ENCODE data around the gene RPP40. TPM values are rescaled to one million over a fixed set of nuclear protein-coding genes. Genes with fewer than 3 reads are reported as not detected.

Gene RPP40
- total RNA-seq, 1 donor from 2014 or later: 9.6 TPM

DNA sequence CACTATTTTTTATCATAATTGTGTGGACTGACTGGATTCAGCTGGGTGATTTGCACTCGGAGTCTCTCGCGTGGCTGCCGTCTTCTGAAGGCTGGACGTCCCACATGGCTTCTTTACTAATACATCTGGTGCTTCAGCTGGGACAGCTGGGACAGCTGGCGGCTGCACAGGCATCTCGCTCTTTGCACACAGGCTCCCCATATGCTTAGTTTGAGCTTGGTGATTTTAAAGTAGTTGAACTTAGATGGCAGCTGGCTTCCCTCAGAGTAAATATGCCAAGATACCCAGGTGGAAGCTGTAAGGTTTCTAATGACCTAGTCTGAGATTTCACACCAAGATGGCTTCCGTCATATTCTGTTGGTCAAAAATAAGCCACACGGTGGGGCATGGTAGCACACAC is 42.6 kb upstream of the RPP40 start:
- Mint-ChIP-seq H3K27ac (ENCODE audit: unreplicated experiment) (no peak overlapping the region), H3K4me1 (ENCODE audit: unreplicated experiment) (peaks cover 10% of the 10 kb centered on the region), H3K27me3 (ENCODE audit: unreplicated experiment) (no peaks in the 10 kb centered on the region), H3K9me3 (ENCODE audit: unreplicated experiment) (peaks cover 8% of the 10 kb centered on the region), H3K4me3 (ENCODE audit: unreplicated experiment) (no peak overlapping the region), H3K36me3 (ENCODE audit: low read depth, unreplicated experiment) (peaks cover 25% of the 10 kb centered on the region)
- TF ChIP-seq, protein P1, sequence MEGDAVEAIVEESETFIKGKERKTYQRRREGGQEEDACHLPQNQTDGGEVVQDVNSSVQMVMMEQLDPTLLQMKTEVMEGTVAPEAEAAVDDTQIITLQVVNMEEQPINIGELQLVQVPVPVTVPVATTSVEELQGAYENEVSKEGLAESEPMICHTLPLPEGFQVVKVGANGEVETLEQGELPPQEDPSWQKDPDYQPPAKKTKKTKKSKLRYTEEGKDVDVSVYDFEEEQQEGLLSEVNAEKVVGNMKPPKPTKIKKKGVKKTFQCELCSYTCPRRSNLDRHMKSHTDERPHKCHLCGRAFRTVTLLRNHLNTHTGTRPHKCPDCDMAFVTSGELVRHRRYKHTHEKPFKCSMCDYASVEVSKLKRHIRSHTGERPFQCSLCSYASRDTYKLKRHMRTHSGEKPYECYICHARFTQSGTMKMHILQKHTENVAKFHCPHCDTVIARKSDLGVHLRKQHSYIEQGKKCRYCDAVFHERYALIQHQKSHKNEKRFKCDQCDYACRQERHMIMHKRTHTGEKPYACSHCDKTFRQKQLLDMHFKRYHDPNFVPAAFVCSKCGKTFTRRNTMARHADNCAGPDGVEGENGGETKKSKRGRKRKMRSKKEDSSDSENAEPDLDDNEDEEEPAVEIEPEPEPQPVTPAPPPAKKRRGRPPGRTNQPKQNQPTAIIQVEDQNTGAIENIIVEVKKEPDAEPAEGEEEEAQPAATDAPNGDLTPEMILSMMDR (IDR thresholded peaks at IDR 0.05; ENCODE audit: unreplicated experiment): no peak
- DNase-seq (ENCODE audit: low spot score): no peak

DNA sequence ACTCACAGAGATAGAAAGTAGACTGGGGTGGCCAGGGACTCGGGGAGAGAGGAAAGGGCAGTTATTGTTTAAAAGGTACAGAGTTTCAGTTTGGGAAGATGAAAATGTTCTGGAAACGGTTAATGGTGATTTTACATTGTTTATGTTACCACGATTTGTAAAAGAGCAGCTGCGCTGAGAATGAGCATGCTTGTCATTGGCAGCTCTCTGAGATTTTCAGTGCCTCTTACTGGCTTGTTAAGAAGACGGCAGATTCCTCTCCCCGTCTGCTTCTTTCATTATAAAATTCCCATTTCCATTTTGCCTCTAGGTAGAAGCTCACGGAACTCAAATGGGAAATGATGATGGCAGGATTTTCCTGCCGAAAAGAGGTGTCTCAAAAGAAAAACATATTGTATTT is 41.6 kb upstream of the RPP40 start:
- Mint-ChIP-seq H3K9me3 (ENCODE audit: unreplicated experiment) (peaks cover 8% of the 10 kb centered on the region), H3K36me3 (ENCODE audit: low read depth, unreplicated experiment) (peaks cover 19% of the 10 kb centered on the region), H3K4me3 (ENCODE audit: unreplicated experiment) (peak overlapping the region; percentile 14), H3K27me3 (ENCODE audit: unreplicated experiment) (no peaks in the 10 kb centered on the region), H3K27ac (ENCODE audit: unreplicated experiment) (no peak overlapping the region), H3K4me1 (ENCODE audit: unreplicated experiment) (peaks cover 10% of the 10 kb centered on the region)
- no peak for DNase-seq (ENCODE audit: low spot score)
- TF ChIP-seq, protein P1 (IDR thresholded peaks at IDR 0.05; ENCODE audit: unreplicated experiment): no peak

DNA sequence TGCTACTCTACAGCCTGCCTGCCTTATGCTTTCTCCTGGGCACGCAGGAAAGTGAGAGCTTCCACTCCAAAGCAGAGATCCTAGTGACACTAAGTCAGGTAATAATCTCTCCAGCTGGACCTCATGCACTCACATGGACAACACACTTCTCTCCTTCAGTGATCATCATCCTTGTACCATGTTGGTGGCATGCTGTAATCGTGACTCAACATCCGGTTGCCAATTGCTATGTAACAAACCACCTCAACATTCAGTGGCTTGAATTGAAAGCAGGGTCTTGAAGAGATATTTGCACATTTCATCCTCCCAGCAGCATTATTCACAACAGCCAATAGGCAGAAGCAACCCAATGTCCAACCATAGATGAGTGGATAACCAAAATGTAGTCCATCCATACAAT is 41.0 kb upstream of the RPP40 start:
- Mint-ChIP-seq H3K36me3 (ENCODE audit: low read depth, unreplicated experiment) (peaks cover 19% of the 10 kb centered on the region), H3K27ac (ENCODE audit: unreplicated experiment) (no peak overlapping the region), H3K4me3 (ENCODE audit: unreplicated experiment) (no peak overlapping the region), H3K9me3 (ENCODE audit: unreplicated experiment) (peaks cover 8% of the 10 kb centered on the region), H3K4me1 (ENCODE audit: unreplicated experiment) (peaks cover 10% of the 10 kb centered on the region), H3K27me3 (ENCODE audit: unreplicated experiment) (no peaks in the 10 kb centered on the region)
- no peak for DNase-seq (ENCODE audit: low spot score)
- TF ChIP-seq, protein P1 (IDR thresholded peaks at IDR 0.05; ENCODE audit: unreplicated experiment): no peak

DNA sequence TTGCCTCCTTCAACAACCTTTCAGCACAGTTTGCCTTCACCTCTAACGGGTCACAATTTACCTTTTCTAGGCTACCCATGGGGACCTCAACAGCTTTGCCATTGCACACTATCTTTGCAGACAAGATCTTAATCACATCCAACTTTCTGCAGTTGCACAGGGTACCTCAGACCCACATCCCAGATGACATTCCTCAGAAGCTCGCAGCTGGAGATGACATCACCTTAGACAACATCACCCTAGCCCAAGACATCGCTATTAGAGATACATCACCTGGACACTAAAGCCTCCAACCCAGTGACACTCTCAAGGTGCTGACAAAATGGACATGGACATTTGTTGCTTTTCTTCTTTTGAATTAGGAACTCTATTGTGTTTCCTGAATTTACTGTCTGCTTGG is 38.6 kb upstream of the RPP40 start:
- no peak overlapping the region for H3K4me3 Mint-ChIP-seq (ENCODE audit: unreplicated experiment)
- H3K27me3 Mint-ChIP-seq (ENCODE audit: unreplicated experiment): no peaks in the 10 kb centered on the region
- DNase-seq (ENCODE audit: low spot score): no peak
- no peaks in the 10 kb centered on the region for H3K9me3 Mint-ChIP-seq (ENCODE audit: unreplicated experiment)
- TF ChIP-seq, protein P1 (IDR thresholded peaks at IDR 0.05; ENCODE audit: unreplicated experiment): no peak
- H3K27ac Mint-ChIP-seq (ENCODE audit: unreplicated experiment): no peak overlapping the region
- peaks cover 14% of the 10 kb centered on the region for H3K36me3 Mint-ChIP-seq (ENCODE audit: low read depth, unreplicated experiment)
- H3K4me1 Mint-ChIP-seq (ENCODE audit: unreplicated experiment): peaks cover 10% of the 10 kb centered on the region

DNA sequence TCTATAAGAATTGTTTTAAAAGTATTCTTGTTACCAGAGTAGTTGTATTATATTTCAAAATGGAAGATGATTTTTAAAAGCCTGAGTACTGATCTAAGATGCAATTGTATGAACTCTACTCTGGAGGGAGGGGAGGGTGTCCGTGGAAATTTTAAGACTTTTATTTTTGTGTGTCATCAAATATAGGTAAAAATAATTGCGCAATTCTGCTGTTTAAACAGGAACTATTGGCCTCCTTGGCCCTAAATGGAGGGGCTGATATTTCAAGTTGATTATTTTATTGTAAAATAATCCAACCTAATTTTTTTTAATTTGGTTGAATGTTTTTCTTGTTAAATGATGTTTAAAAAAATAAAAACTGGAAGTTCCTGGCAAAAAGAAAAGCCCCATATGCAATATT is 38.1 kb upstream of the RPP40 start:
- H3K36me3 Mint-ChIP-seq (ENCODE audit: low read depth, unreplicated experiment): peaks cover 14% of the 10 kb centered on the region
- no peak overlapping the region for H3K27ac Mint-ChIP-seq (ENCODE audit: unreplicated experiment)
- no peaks in the 10 kb centered on the region for H3K9me3 Mint-ChIP-seq (ENCODE audit: unreplicated experiment)

More for the DNA sequence above, 38.1 kb upstream of the RPP40 start:
- Mint-ChIP-seq H3K4me3 (ENCODE audit: unreplicated experiment) (no peak overlapping the region), H3K27me3 (ENCODE audit: unreplicated experiment) (no peaks in the 10 kb centered on the region), H3K4me1 (ENCODE audit: unreplicated experiment) (peaks cover 10% of the 10 kb centered on the region)
- TF ChIP-seq, protein P1 (IDR thresholded peaks at IDR 0.05; ENCODE audit: unreplicated experiment): no peak
- DNase-seq (ENCODE audit: low spot score): no peak
